Kidney (tissue), 14 donors: ENCODE measurements around the gene ARHGAP8. TPM values are rescaled to one million over a fixed set of nuclear protein-coding genes. Genes with fewer than 3 reads are reported as not detected.
A peak's percentile ranks its signal among the peaks of the same experiment; 100 is the strongest.

Experiments
- DNase-seq, 5 donors: peaks; one replicate each; pipeline ENCODE4 v3.0.0-alpha.2; 2013 to 2020
- FAIRE-seq: peaks from 2 replicates; lab custom pipeline; 2012; peaks lifted over from hg19 to GRCh38; lab: Jason Lieb, UNC
- H3K27ac ChIP-seq, 2 donors: one replicate each; pipeline ENCODE4 v1.7.0; 2013; ENCODE audit warnings: low read depth in 2 of 2, low read length in 2 of 2, inconsistent platforms in 1 of 2
- H3K27me3 ChIP-seq: one replicate; pipeline ENCODE4 v1.7.1; 2013; ENCODE audit warnings: low read length, inconsistent platforms; ENCODE audit not compliant: control insufficient read depth, insufficient read depth
- H3K36me3 ChIP-seq, 3 donors: one replicate each; pipeline versions ENCODE4 v1.7.0 to v1.7.1; 2013; ENCODE audit warnings: low read length in 3 of 3, control low read depth in 1 of 3, inconsistent platforms in 1 of 3; ENCODE audit not compliant: insufficient read depth in 3 of 3, control insufficient read depth in 2 of 3
- H3K4me1 ChIP-seq, 3 donors: one replicate each; pipeline versions ENCODE4 v1.7.0 to v1.7.1; 2013; ENCODE audit warnings: low read length in 3 of 3, inconsistent platforms in 1 of 3, low read depth in 1 of 3; ENCODE audit not compliant: control insufficient read depth in 2 of 3, insufficient read depth in 2 of 3
- H3K4me3 ChIP-seq, 3 donors: one replicate each; pipeline versions ENCODE4 v1.7.0 to v1.8.1; 2013; ENCODE audit warnings: low read length in 3 of 3, control low read depth in 1 of 3, inconsistent platforms in 1 of 3
- H3K9ac ChIP-seq, 3 donors: one replicate each; pipeline versions ENCODE4 v1.7.0 to v1.7.1; 2013; ENCODE audit warnings: low read length in 3 of 3, control low read depth in 1 of 3, inconsistent platforms in 1 of 3
- H3K9me3 ChIP-seq, 3 donors: one replicate each; pipeline versions ENCODE4 v1.7.0 to v1.7.1; 2013; ENCODE audit warnings: low read length in 3 of 3, control low read depth in 1 of 3, inconsistent platforms in 1 of 3; ENCODE audit not compliant: control insufficient read depth in 2 of 3, insufficient read depth in 1 of 3
- intact Hi-C: fragments of 100-400 bp; cut with DNase I; formaldehyde crosslinking; loops from one replicate; pipeline ENCODE4 v1.11.1; 2022
- polyA plus RNA-seq: library from polyadenylated mRNA; stranded (reverse); fragments of 350-450 nt; fragmentation: Illumina TruSeq; extraction: RNeasy Lipid Tissue Mini Kit (QIAGEN cat#74804); gene quantifications from one replicate; pipeline ENCODE4 v1.2.3, GENCODE V29; 2014; ENCODE audit warnings: low read depth, low replicate concordance; ENCODE audit not compliant: insufficient read depth
- total RNA-seq: library from RNA; stranded (reverse); fragmentation: NEBNext Ultra II Directional; extraction: Animal tissue kit (Norgen Biotek cat#: 25700); gene quantifications from one replicate; pipeline ENCODE4 v1.2.1, GENCODE V29; 2021
- TF ChIP-seq, protein P1 (sequence below): IDR thresholded peaks from 3 replicates; pipeline ENCODE4 v1.5.1; 2012; ENCODE audit warnings: mild to moderate bottlenecking, moderate library complexity, borderline replicate concordance; ENCODE audit not compliant: insufficient read depth; ENCODE audit errors: extremely low read depth
- donor health status: control.
- donor health status: control.
- donor health status: control.
- donor health status: control.
- donor health status: control.
- donor health status: DM: yes; HTN: yes; CAD: no.
- donor health status: Normal renal cell carcinoma (clear cell type).

The ARHGAP8 gene
- total and polyA plus RNA-seq, 2 donors from 2014 or later = 30.2 to 35.7 TPM

DNA sequence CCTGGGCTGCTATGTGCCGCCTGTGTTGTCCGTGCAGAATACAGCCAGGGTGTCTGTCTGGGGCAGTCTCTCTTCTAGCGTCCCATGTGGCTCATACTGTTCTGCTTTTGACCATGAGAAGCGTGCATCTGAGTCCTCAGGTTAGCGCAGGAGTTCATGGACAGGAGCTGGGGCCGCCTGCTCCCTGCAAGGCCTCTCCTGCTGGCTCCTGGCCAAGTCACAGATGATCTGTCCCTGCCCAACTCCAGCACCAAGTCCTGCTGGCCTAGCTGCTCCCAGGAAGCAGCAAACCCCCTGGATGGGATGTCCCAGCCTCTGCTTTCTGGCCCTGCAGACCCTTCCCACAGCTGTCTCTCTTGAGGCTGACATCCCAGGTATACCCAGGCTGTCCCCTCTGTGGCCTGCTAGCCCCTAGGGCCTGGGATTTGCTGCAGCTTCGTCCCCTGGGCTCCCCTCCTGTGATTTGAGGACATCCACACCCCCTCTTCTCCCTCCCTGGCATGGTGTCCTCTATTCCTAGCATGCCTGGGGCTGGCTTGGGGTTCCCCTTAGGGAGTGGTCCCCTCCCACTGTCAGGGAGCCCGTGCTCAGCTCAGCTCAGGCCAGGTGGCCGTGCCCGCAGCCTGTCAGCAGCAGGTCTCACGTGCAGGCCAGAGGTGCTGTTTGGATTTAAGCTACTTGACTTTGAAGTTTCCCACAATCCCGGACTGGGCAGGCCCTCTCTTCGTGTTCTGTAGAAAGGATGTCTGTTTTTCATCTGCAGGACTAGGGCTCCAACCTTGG is 32.6 kb upstream of the ARHGAP8 start:
- Histone ChIP-seq H3K36me3 (peaks cover 0 to 11% (median 0%) of the 10 kb centered on the region in 3 donors), H3K4me1 (no peaks in the 10 kb centered on the region), H3K27me3 (no peaks in the 10 kb centered on the region), H3K9me3 (no peaks in the 10 kb centered on the region), H3K27ac (no peak overlapping the region), H3K9ac (no peak overlapping the region), H3K4me3 (no peak overlapping the region)
- FAIRE-seq (no peak), DNase-seq (peak in 1 of 5 donors; percentile 63)
- TF ChIP-seq, protein P1, sequence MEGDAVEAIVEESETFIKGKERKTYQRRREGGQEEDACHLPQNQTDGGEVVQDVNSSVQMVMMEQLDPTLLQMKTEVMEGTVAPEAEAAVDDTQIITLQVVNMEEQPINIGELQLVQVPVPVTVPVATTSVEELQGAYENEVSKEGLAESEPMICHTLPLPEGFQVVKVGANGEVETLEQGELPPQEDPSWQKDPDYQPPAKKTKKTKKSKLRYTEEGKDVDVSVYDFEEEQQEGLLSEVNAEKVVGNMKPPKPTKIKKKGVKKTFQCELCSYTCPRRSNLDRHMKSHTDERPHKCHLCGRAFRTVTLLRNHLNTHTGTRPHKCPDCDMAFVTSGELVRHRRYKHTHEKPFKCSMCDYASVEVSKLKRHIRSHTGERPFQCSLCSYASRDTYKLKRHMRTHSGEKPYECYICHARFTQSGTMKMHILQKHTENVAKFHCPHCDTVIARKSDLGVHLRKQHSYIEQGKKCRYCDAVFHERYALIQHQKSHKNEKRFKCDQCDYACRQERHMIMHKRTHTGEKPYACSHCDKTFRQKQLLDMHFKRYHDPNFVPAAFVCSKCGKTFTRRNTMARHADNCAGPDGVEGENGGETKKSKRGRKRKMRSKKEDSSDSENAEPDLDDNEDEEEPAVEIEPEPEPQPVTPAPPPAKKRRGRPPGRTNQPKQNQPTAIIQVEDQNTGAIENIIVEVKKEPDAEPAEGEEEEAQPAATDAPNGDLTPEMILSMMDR = no peak
- intact Hi-C loops = no loop called here

DNA sequence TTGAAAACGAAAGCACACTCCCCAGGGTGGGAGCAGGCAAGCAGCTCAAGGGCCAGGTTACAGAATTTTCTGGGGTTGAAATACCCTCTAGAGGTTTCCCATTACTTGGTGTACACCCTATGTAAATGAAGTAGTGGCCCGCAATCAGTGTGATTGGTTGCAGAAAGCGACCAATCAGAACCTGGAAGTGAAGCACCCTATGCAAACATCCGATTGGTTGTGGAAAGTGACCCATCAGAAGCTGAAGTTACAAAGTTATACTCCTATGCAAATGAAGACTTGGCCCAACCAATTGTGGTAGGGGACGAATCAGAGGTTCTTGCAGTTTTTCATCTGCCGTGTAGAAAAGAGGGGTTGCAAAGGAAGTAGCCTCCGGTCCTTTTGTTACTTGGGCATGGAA is 31.2 kb upstream of the ARHGAP8 start:
- H3K27ac ChIP-seq = no peak overlapping the region
- H3K9me3 ChIP-seq = no peaks in the 10 kb centered on the region
- no peak overlapping the region for H3K4me3 ChIP-seq
- peaks cover 0 to 19% (median 0%) of the 10 kb centered on the region in 3 donors for H3K36me3 ChIP-seq
- FAIRE-seq = no peak
- H3K9ac ChIP-seq = no peak overlapping the region
- no peaks in the 10 kb centered on the region for H3K27me3 ChIP-seq
- intact Hi-C loops = no loop called here
- DNase-seq = peak in 3 of 5 donors; percentile 78 to 93 (median 87)
- H3K4me1 ChIP-seq = no peaks in the 10 kb centered on the region
- TF ChIP-seq, protein P1 = no peak

DNA sequence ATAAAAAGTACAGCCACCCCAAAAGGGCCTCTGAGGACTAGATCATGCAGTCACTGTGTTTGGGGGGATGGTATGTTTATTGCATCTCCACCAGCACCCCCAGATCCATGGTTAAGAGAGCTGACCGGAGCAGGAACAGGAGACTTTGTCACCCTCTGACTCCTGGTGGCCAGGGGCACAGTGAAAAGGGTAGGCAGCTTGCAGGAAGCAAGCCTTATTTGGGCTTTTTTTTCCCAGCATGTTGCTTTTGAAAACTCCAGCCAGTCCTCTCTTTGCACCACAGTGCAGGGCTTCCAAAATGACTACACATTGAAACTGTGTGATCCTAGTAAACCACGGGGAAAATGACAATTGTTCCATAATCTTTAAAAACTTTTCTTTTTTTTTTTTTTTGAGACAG is 29.8 kb upstream of the ARHGAP8 start:
- Histone ChIP-seq H3K4me1 (no peaks in the 10 kb centered on the region), H3K9me3 (no peaks in the 10 kb centered on the region), H3K9ac (no peak overlapping the region), H3K4me3 (no peak overlapping the region), H3K27ac (no peak overlapping the region), H3K36me3 (peaks cover 0 to 23% (median 0%) of the 10 kb centered on the region in 3 donors), H3K27me3 (no peaks in the 10 kb centered on the region)
- DNase-seq (no peak), FAIRE-seq (no peak)
- TF ChIP-seq, protein P1 = no peak
- intact Hi-C loops = no loop called here
